HG03442 (cell line): Measurements from ENCODE around the gene AVEN.

Source experiments
- ATAC-seq: cut with Tn5 transposase; IDR thresholded peaks from one replicate; pipeline ENCODE4 v1.9.1; 2021; ENCODE audit warnings: mild to moderate bottlenecking, moderate library complexity; ENCODE audit not compliant: unreplicated experiment

Gene AVEN

GRCh38 chr15:33923446-33923845 is 115.6 kb downstream of the AVEN start:
- ATAC-seq, result no peak

GRCh38 chr15:33915571-33916407 is 123.2 kb downstream of the AVEN start:
- ATAC-seq, result no peak

GRCh38 chr15:33913459-33913858 is 125.5 kb downstream of the AVEN start:
- ATAC-seq, result no peak

- ATAC-seq, result no peak
Observed at GRCh38 chr15:33912326-33912725, 126.7 kb downstream of the AVEN start.

- ATAC-seq, result no peak
Observed at GRCh38 chr15:33910741-33911140, 128.3 kb downstream of the AVEN start.

GRCh38 chr15:33908406-33908805 is 130.6 kb downstream of the AVEN start:
- ATAC-seq, result no peak

- ATAC-seq, result no peak
Observed at GRCh38 chr15:33907326-33907725, 131.7 kb downstream of the AVEN start.

GRCh38 chr15:33903661-33904060 is 135.3 kb downstream of the AVEN start:
- ATAC-seq, result no peak

GRCh38 chr15:33902043-33902442 is 137.0 kb downstream of the AVEN start:
- ATAC-seq, result no peak

- peak; percentile 67 for ATAC-seq
Observed at GRCh38 chr15:33894193-33894592, 144.8 kb downstream of the AVEN start.

GRCh38 chr15:33888176-33888575 is 150.8 kb downstream of the AVEN start:
- no peak for ATAC-seq

- no peak for ATAC-seq
Observed at GRCh38 chr15:33882921-33883320, 156.1 kb downstream of the AVEN start.

- ATAC-seq, result no peak
Observed at GRCh38 chr15:33874156-33874555, 164.8 kb downstream of the AVEN start.

GRCh38 chr15:33872416-33873106 is 166.4 kb downstream of the AVEN start:
- no peak for ATAC-seq

- no peak for ATAC-seq
Observed at GRCh38 chr15:33871980-33872379, 167.0 kb downstream of the AVEN start.

GRCh38 chr15:33866101-33866737 is 172.8 kb downstream of the AVEN start:
- no peak for ATAC-seq

- no peak for ATAC-seq
Observed at GRCh38 chr15:33865416-33865815, 173.6 kb downstream of the AVEN start.

- no peak for ATAC-seq
Observed at GRCh38 chr15:33864360-33865075, 174.5 kb downstream of the AVEN start.

GRCh38 chr15:33860754-33861153 is 178.2 kb downstream of the AVEN start:
- ATAC-seq, result no peak

- ATAC-seq, result no peak
Observed at GRCh38 chr15:33859992-33860545, 178.9 kb downstream of the AVEN start.

- no peak for ATAC-seq
Observed at GRCh38 chr15:33858836-33859235, 180.2 kb downstream of the AVEN start.
